HCT116 (cell line): ENCODE measurements around the gene ATP5F1D.

ENCODE experiments used
- CTCF ChIP-seq, 3 experiments: fragments of 200-600 bp in 1 of 3; sonication (generic) in 1 of 3; IDR thresholded peaks in 2 of 3; conservative IDR thresholded peaks in 1 of 3; 2 replicates each; pipeline ENCODE4 v1.5.1; 2012 to 2017; ENCODE audit warnings: low read depth in 2 of 3, low read length in 2 of 3, antibody characterized with exemption in 1 of 3, borderline replicate concordance in 1 of 3, control low read depth in 1 of 3, mild to moderate bottlenecking in 1 of 3, mixed read lengths in 1 of 3, mixed run types in 1 of 3, moderate library complexity in 1 of 3; ENCODE audit not compliant: insufficient read depth in 1 of 3
- EZH2 ChIP-seq: fragments of 200-600 bp; sonication (generic); IDR thresholded peaks from 2 replicates; pipeline ENCODE4 v1.6.1; 2017; ENCODE audit warnings: antibody characterized with exemption, mixed run types
- ZNF274 ChIP-seq: fragments of 200-500 bp; sonication (Bioruptor generic); IDR thresholded peaks from 2 replicates; pipeline ENCODE4 v1.6.1; 2014; ENCODE audit warnings: mild to moderate bottlenecking, low read depth, low read length, inconsistent platforms

- TF ChIP-seq CTCF (IDR thresholded peaks at IDR 0.05 in 2 of 3, conservative IDR thresholded peaks at IDR 0.05 in 1 of 3; ENCODE audit: borderline replicate concordance in 1 of 3, insufficient read depth in 1 of 3, low read depth in 2 of 3, low read length in 2 of 3) (no peak), ZNF274 (no peak), EZH2 (no peak)
Observed at GRCh38 chr19:1234051-1234954, 7.2 kb upstream of the ATP5F1D start.
